Skeletal muscle tissue (tissue), 4 donors: ENCODE data around the gene NELL1. TPM values are rescaled to one million over a fixed set of nuclear protein-coding genes. Genes with fewer than 3 reads are reported as not detected.

Source experiments
- H3K27ac ChIP-seq: one replicate; pipeline ENCODE4 v1.7.0; 2013; ENCODE audit warnings: mild to moderate bottlenecking, low read depth, low read length, inconsistent platforms
- H3K27me3 ChIP-seq, 3 donors: one replicate each; pipeline ENCODE4 v1.7.0; 2013; ENCODE audit warnings: low read length in 3 of 3; ENCODE audit not compliant: control insufficient read depth in 3 of 3, insufficient read depth in 3 of 3
- H3K36me3 ChIP-seq, 3 donors: one replicate each; pipeline ENCODE4 v1.7.0; 2013; ENCODE audit warnings: low read length in 3 of 3; ENCODE audit not compliant: control insufficient read depth in 3 of 3, insufficient read depth in 3 of 3
- H3K4me1 ChIP-seq, 3 donors: one replicate each; pipeline ENCODE4 v1.7.0; 2013; ENCODE audit warnings: low read length in 3 of 3, mild to moderate bottlenecking in 3 of 3; ENCODE audit not compliant: control insufficient read depth in 3 of 3, insufficient read depth in 3 of 3
- H3K4me3 ChIP-seq, 3 donors: one replicate each; pipeline ENCODE4 v1.7.0; 2013; ENCODE audit warnings: low read length in 3 of 3
- H3K9ac ChIP-seq, 3 donors: one replicate each; pipeline ENCODE4 v1.7.0; 2013; ENCODE audit warnings: low read length in 3 of 3, mild to moderate bottlenecking in 3 of 3, moderate library complexity in 2 of 3, low read depth in 1 of 3
- H3K9me3 ChIP-seq, 3 donors: one replicate each; pipeline ENCODE4 v1.7.0; 2013; ENCODE audit warnings: low read length in 3 of 3; ENCODE audit not compliant: control insufficient read depth in 3 of 3
- total RNA-seq: library from RNA; depleted of rRNA; stranded (reverse); fragments of >200 nt; gene quantifications from one replicate; pipeline ENCODE4 v1.2.3, GENCODE V29; 2014
- donor health status: Osteomylitis.

The NELL1 gene
- total RNA-seq, 1 donor from 2014 or later, result 3.7 TPM

- Histone ChIP-seq H3K4me1 (no peaks in the 10 kb centered on the region), H3K9ac (no peak overlapping the region), H3K9me3 (no peaks in the 10 kb centered on the region), H3K36me3 (no peaks in the 10 kb centered on the region), H3K4me3 (no peak overlapping the region), H3K27me3 (no peaks in the 10 kb centered on the region), H3K27ac (no peak overlapping the region)
Observed at GRCh38 chr11:20875889-20876288, 206.5 kb downstream of the NELL1 start.

- H3K27ac ChIP-seq, result no peak overlapping the region
- no peak overlapping the region for H3K4me3 ChIP-seq
- H3K27me3 ChIP-seq, result no peaks in the 10 kb centered on the region
- no peaks in the 10 kb centered on the region for H3K4me1 ChIP-seq
- no peak overlapping the region for H3K9ac ChIP-seq
- no peaks in the 10 kb centered on the region for H3K9me3 ChIP-seq
- no peaks in the 10 kb centered on the region for H3K36me3 ChIP-seq
Observed at GRCh38 chr11:20876738-20877137, 207.4 kb downstream of the NELL1 start.

- Histone ChIP-seq H3K27ac (no peak overlapping the region), H3K9ac (no peak overlapping the region), H3K4me1 (no peaks in the 10 kb centered on the region), H3K4me3 (no peak overlapping the region), H3K27me3 (no peaks in the 10 kb centered on the region), H3K36me3 (no peaks in the 10 kb centered on the region), H3K9me3 (no peaks in the 10 kb centered on the region)
Observed at GRCh38 chr11:20880094-20880493, 210.7 kb downstream of the NELL1 start.

GRCh38 chr11:20881328-20882079 is 212.1 kb downstream of the NELL1 start:
- no peak overlapping the region for H3K9ac ChIP-seq
- H3K9me3 ChIP-seq, result no peaks in the 10 kb centered on the region
- no peaks in the 10 kb centered on the region for H3K27me3 ChIP-seq
- H3K4me1 ChIP-seq, result no peaks in the 10 kb centered on the region
- H3K27ac ChIP-seq, result no peak overlapping the region
- no peak overlapping the region for H3K4me3 ChIP-seq
- H3K36me3 ChIP-seq, result no peaks in the 10 kb centered on the region

GRCh38 chr11:20887137-20887536 is 217.8 kb downstream of the NELL1 start:
- Histone ChIP-seq H3K9ac (no peak overlapping the region), H3K4me3 (no peak overlapping the region), H3K27me3 (no peaks in the 10 kb centered on the region), H3K27ac (no peak overlapping the region), H3K36me3 (no peaks in the 10 kb centered on the region), H3K9me3 (no peaks in the 10 kb centered on the region), H3K4me1 (no peaks in the 10 kb centered on the region)

GRCh38 chr11:20894296-20894695 is 224.9 kb downstream of the NELL1 start:
- Histone ChIP-seq H3K4me3 (no peak overlapping the region), H3K27ac (no peak overlapping the region), H3K27me3 (no peaks in the 10 kb centered on the region), H3K36me3 (no peaks in the 10 kb centered on the region), H3K9me3 (no peaks in the 10 kb centered on the region), H3K9ac (no peak overlapping the region), H3K4me1 (no peaks in the 10 kb centered on the region)

GRCh38 chr11:20909995-20910726 is 240.8 kb downstream of the NELL1 start:
- H3K9ac ChIP-seq, result no peak overlapping the region
- H3K9me3 ChIP-seq, result no peaks in the 10 kb centered on the region
- no peaks in the 10 kb centered on the region for H3K4me1 ChIP-seq
- no peaks in the 10 kb centered on the region for H3K36me3 ChIP-seq
- no peak overlapping the region for H3K4me3 ChIP-seq
- no peaks in the 10 kb centered on the region for H3K27me3 ChIP-seq
- no peak overlapping the region for H3K27ac ChIP-seq

GRCh38 chr11:20910733-20911132 is 241.3 kb downstream of the NELL1 start:
- H3K36me3 ChIP-seq, result no peaks in the 10 kb centered on the region
- H3K4me1 ChIP-seq, result no peaks in the 10 kb centered on the region
- no peak overlapping the region for H3K27ac ChIP-seq
- no peaks in the 10 kb centered on the region for H3K27me3 ChIP-seq
- H3K4me3 ChIP-seq, result no peak overlapping the region
- no peaks in the 10 kb centered on the region for H3K9me3 ChIP-seq
- H3K9ac ChIP-seq, result no peak overlapping the region

GRCh38 chr11:20912065-20912821 is 242.9 kb downstream of the NELL1 start:
- Histone ChIP-seq H3K4me3 (no peak overlapping the region), H3K9ac (no peak overlapping the region), H3K4me1 (no peaks in the 10 kb centered on the region), H3K27ac (no peak overlapping the region), H3K9me3 (no peaks in the 10 kb centered on the region), H3K36me3 (no peaks in the 10 kb centered on the region), H3K27me3 (no peaks in the 10 kb centered on the region)
